IMR-90 (cell line): ENCODE measurements around the gene CHMP3. TPM values are rescaled to one million over a fixed set of nuclear protein-coding genes. Genes with fewer than 3 reads are reported as not detected.

Experiments
- ATAC-seq: fragments of 200-7000 bp; cut with Tn5 transposase; 2 replicates; pipeline ENCODE4 v1.9.1; 2020; ENCODE audit warnings: low read depth, mild to moderate bottlenecking, moderate library complexity
- BruUV-seq: library from RNA; stranded (reverse); fragments of 400-500 nt; replicated peaks from 2 replicates; lab custom pipeline; 2021; lab: Mats Ljungman, UMichigan
- CTCF ChIA-PET: fragments of 300-600 bp; formaldehyde crosslinking; extraction: SDS; loops from one replicate; lab custom pipeline; 2021; ENCODE audit warnings: antibody characterized with exemption; lab: Yijun Ruan, JAX
- POLR2A ChIA-PET: fragments of 300-600 bp; sonication (Branson Sonifier 250); formaldehyde crosslinking; loops from one replicate; lab custom pipeline; 2022; ENCODE audit warnings: antibody characterized with exemption; ENCODE audit not compliant: unreplicated experiment; lab: Charles Lee
- DNase-seq: peaks from one replicate; pipeline ENCODE4 v3.0.0; 2013
- H2AFZ ChIP-seq: replicated peaks from 2 replicates; pipeline ENCODE3; 2013; ENCODE audit warnings: low read length, mild to moderate bottlenecking; ENCODE audit not compliant: poor library complexity
- H2AK5ac ChIP-seq: 2 replicates; pipeline ENCODE4 v1.6.1; 2013; ENCODE audit warnings: low read depth, low read length, inconsistent platforms
- H2AK9ac ChIP-seq: replicated peaks from 2 replicates; pipeline ENCODE3; 2013; ENCODE audit warnings: mild to moderate bottlenecking, low read depth, low read length, moderate library complexity; ENCODE audit not compliant: poor library complexity
- H2BK120ac ChIP-seq: 2 replicates; pipeline ENCODE4 v1.6.1; 2013; ENCODE audit warnings: low read depth, low read length, inconsistent platforms
- H2BK15ac ChIP-seq: 3 replicates; pipeline ENCODE4 v1.6.1; 2013; ENCODE audit warnings: low read depth, low read length, inconsistent platforms
- H2BK20ac ChIP-seq: 2 replicates; pipeline ENCODE4 v1.6.1; 2013; ENCODE audit warnings: low read depth, mild to moderate bottlenecking, inconsistent platforms, low read length, moderate library complexity
- H2BK5ac ChIP-seq: 2 replicates; pipeline ENCODE4 v1.6.1; 2013; ENCODE audit warnings: mild to moderate bottlenecking, low read depth, low read length, inconsistent platforms; ENCODE audit not compliant: poor library complexity, severe bottlenecking
- H3K14ac ChIP-seq: replicated peaks from 2 replicates; pipeline ENCODE4 v1.6.1; 2013; ENCODE audit warnings: low read depth, low read length, inconsistent platforms
- H3K18ac ChIP-seq: 2 replicates; pipeline ENCODE4 v1.6.1; 2013; ENCODE audit warnings: low read depth, low read length, control low read depth
- H3K23ac ChIP-seq: 2 replicates; pipeline ENCODE4 v1.6.1; 2013; ENCODE audit warnings: low read depth, low read length, inconsistent platforms
- H3K27ac ChIP-seq: 2 replicates; pipeline ENCODE4 v1.5.1; 2013; ENCODE audit warnings: mild to moderate bottlenecking, control low read depth, low read length; ENCODE audit not compliant: insufficient read depth
- H3K27me3 ChIP-seq: 2 replicates; pipeline ENCODE4 v1.6.1; 2013; ENCODE audit warnings: low read length; ENCODE audit not compliant: control insufficient read depth, insufficient read depth
- H3K36me3 ChIP-seq: 2 replicates; pipeline ENCODE4 v1.6.1; 2013; ENCODE audit warnings: low read length, mixed read lengths; ENCODE audit not compliant: control insufficient read depth, insufficient read depth
- H3K4ac ChIP-seq: 2 replicates; pipeline ENCODE4 v1.6.1; 2013; ENCODE audit warnings: low read depth, low read length, inconsistent platforms
- H3K4me1 ChIP-seq: 2 replicates; pipeline ENCODE4 v1.6.1; 2013; ENCODE audit warnings: low read length, mixed read lengths; ENCODE audit not compliant: control insufficient read depth, insufficient read depth
- H3K4me2 ChIP-seq: 2 replicates; pipeline ENCODE4 v1.6.1; 2013; ENCODE audit warnings: low read depth, mild to moderate bottlenecking, control low read depth, low read length, moderate library complexity
- H3K4me3 ChIP-seq: 2 replicates; pipeline ENCODE4 v1.5.1; 2013; ENCODE audit warnings: low read depth, mild to moderate bottlenecking, control low read depth, low read length, moderate library complexity; ENCODE audit not compliant: insufficient read depth
- H3K56ac ChIP-seq: 2 replicates; pipeline ENCODE4 v1.6.1; 2013; ENCODE audit warnings: low read length, inconsistent platforms; ENCODE audit not compliant: insufficient read depth; ENCODE audit errors: extremely low read depth
- H3K79me1 ChIP-seq, 2 experiments: 2 replicates each; pipeline ENCODE4 v1.6.1; 2013; ENCODE audit warnings: low read length in 2 of 2, inconsistent platforms in 1 of 2, low read depth in 1 of 2
- H3K9ac ChIP-seq: 2 replicates; pipeline ENCODE4 v1.6.1; 2013; ENCODE audit warnings: low read depth, low read length, control low read depth
- H3K9me1 ChIP-seq: 2 replicates; pipeline ENCODE4 v1.6.1; 2013; ENCODE audit warnings: low read length, inconsistent platforms; ENCODE audit not compliant: insufficient read depth
- H3K9me3 ChIP-seq: 2 replicates; pipeline ENCODE4 v1.6.1; 2013; ENCODE audit warnings: low read length; ENCODE audit not compliant: control insufficient read depth, insufficient read depth
- H4K20me1 ChIP-seq: 2 replicates; pipeline ENCODE4 v1.6.1; 2013; ENCODE audit warnings: low read length, inconsistent platforms; ENCODE audit not compliant: insufficient read depth
- H4K5ac ChIP-seq: 2 replicates; pipeline ENCODE4 v1.6.1; 2013; ENCODE audit warnings: mild to moderate bottlenecking, low read depth, low read length, control low read depth
- H4K8ac ChIP-seq, 2 experiments: 2 replicates each; pipeline ENCODE4 v1.6.1; 2013; ENCODE audit warnings: low read depth in 2 of 2, low read length in 2 of 2, control low read depth in 1 of 2, inconsistent platforms in 1 of 2
- H4K91ac ChIP-seq: 2 replicates; pipeline ENCODE4 v1.6.1; 2013; ENCODE audit warnings: low read depth, low read length, inconsistent platforms; ENCODE audit not compliant: insufficient read depth
- BHLHE40 ChIP-seq: fragments of 150-350 bp; IDR thresholded peaks from 2 replicates; pipeline ENCODE4 v1.6.1; 2016; ENCODE audit warnings: mild to moderate bottlenecking, low read depth, low read length
- CEBPB ChIP-seq: IDR thresholded peaks from 2 replicates; pipeline ENCODE4 v1.6.1; 2012; ENCODE audit warnings: low read depth, low read length, improper control_type of control experiment
- CHD1 ChIP-seq: IDR thresholded peaks from 2 replicates; pipeline ENCODE4 v1.6.1; 2012; ENCODE audit warnings: low read depth, low read length, improper control_type of control experiment
- CTCF ChIP-seq: conservative IDR thresholded peaks from 2 replicates; pipeline ENCODE4 v1.5.1; 2012; ENCODE audit warnings: mild to moderate bottlenecking, low read depth, low read length, improper control_type of control experiment
- ELK1 ChIP-seq: fragments of 150-350 bp; IDR thresholded peaks from 2 replicates; pipeline ENCODE4 v1.6.1; 2016; ENCODE audit warnings: low read depth, mild to moderate bottlenecking, low read length, moderate library complexity, borderline replicate concordance
- FOS ChIP-seq: fragments of 150-350 bp; IDR thresholded peaks from 2 replicates; pipeline ENCODE4 v1.6.1; 2016; ENCODE audit warnings: low read depth, low read length
- MAFK ChIP-seq: IDR thresholded peaks from 2 replicates; pipeline ENCODE4 v1.6.1; 2012; ENCODE audit warnings: low read depth, low read length, improper control_type of control experiment
- MAZ ChIP-seq: IDR thresholded peaks from 2 replicates; pipeline ENCODE4 v1.6.1; 2012; ENCODE audit warnings: low read depth, mild to moderate bottlenecking, low read length, improper control_type of control experiment, moderate library complexity, borderline replicate concordance
- MXI1 ChIP-seq: IDR thresholded peaks from 2 replicates; pipeline ENCODE4 v1.6.1; 2012; ENCODE audit warnings: low read depth, mild to moderate bottlenecking, low read length, moderate library complexity, borderline replicate concordance
- NFE2L2 ChIP-seq: fragments of 150-350 bp; IDR thresholded peaks from 2 replicates; pipeline ENCODE4 v1.6.1; 2016; ENCODE audit warnings: low read depth, mild to moderate bottlenecking, low read length
- POLR2A ChIP-seq: IDR thresholded peaks from 2 replicates; pipeline ENCODE4 v1.6.1; 2012; ENCODE audit warnings: mild to moderate bottlenecking, low read depth, low read length
- RAD21 ChIP-seq: IDR thresholded peaks from 2 replicates; pipeline ENCODE4 v1.6.1; 2012; ENCODE audit warnings: low read length, improper control_type of control experiment
- RCOR1 ChIP-seq: IDR thresholded peaks from 2 replicates; pipeline ENCODE4 v1.6.1; 2012; ENCODE audit warnings: mild to moderate bottlenecking, low read length, improper control_type of control experiment; ENCODE audit not compliant: insufficient replicate concordance
- RFX5 ChIP-seq: IDR thresholded peaks from 2 replicates; pipeline ENCODE4 v1.8.0; 2012; ENCODE audit warnings: low read depth, mild to moderate bottlenecking, low read length, moderate library complexity
- SMC3 ChIP-seq: fragments of 150-350 bp; IDR thresholded peaks from 2 replicates; pipeline ENCODE4 v1.6.1; 2016; ENCODE audit warnings: low read depth, mild to moderate bottlenecking, antibody characterized with exemption, low read length, moderate library complexity
- USF2 ChIP-seq: fragments of 150-350 bp; IDR thresholded peaks from 2 replicates; pipeline ENCODE4 v1.6.1; 2017; ENCODE audit warnings: mild to moderate bottlenecking, antibody characterized with exemption, low read length, low read depth
- WGBS, 2 experiments: methylation state at CpG; one replicate each; pipeline versions ENCODE4 v1.1.5 to v1.1.7; 2013; ENCODE audit warnings: missing lambda C conversion rate in 2 of 2; ENCODE audit not compliant: insufficient read length in 1 of 2; ENCODE audit errors: extremely low coverage in 2 of 2; 5-methylcytosine and 5-hydroxymethylcytosine counted together
- dilution Hi-C: fragments of 300-500 bp; cut with HindIII; formaldehyde crosslinking; loops from one replicate; pipeline ENCODE4 v1.14.3; 2018; ENCODE audit warnings: low sequenced_read_pairs; ENCODE audit not compliant: unreplicated experiment
- in situ Hi-C: fragments of 300-500 bp; cut with MboI; formaldehyde crosslinking; loops from 3 replicates; pipeline ENCODE4 v1.14.3; 2019; ENCODE audit warnings: low sequenced_read_pairs, inconsistent platforms, mixed read lengths
- intact Hi-C: fragments of 100-400 bp; cut with micrococcal nuclease; formaldehyde crosslinking; loops from 2 replicates; pipeline ENCODE4 v1.10.0; 2022
- polyA plus RNA-seq, 3 experiments: library from polyadenylated mRNA; depleted of rRNA; stranded (reverse); fragments of >200 nt; gene quantifications; 2 replicates each; pipeline ENCODE4 v1.2.3, GENCODE V29; 2012; ENCODE audit warnings: low replicate concordance in 1 of 3
- total RNA-seq: library from RNA; depleted of rRNA; stranded (reverse); fragments of >200 nt; gene quantifications from 2 replicates; pipeline ENCODE4 v1.2.3, GENCODE V29; 2012

Gene CHMP3
- total and polyA plus RNA-seq, 2 of the 4 experiments (the other 2 are of a cell fraction), result 38.4 to 84.6 TPM

GRCh38 chr2:86533589-86533988, 29.7 kb downstream of the CHMP3 start:
- dilution Hi-C loops, result no loop called here
- no peak overlapping the region for H2AK9ac ChIP-seq
- no peak overlapping the region for H3K56ac ChIP-seq
- no peak overlapping the region for H4K91ac ChIP-seq
- no peak overlapping the region for H4K5ac ChIP-seq
- no TSS peak for BruUV-seq
- H3K4me1 ChIP-seq, result no peaks in the 10 kb centered on the region
- no peak overlapping the region for H2BK15ac ChIP-seq
- H3K36me3 ChIP-seq, result peaks cover 3% of the 10 kb centered on the region; the same call in 1 of the 2 replicates
- no peaks in the 10 kb centered on the region for H4K20me1 ChIP-seq
- H2AK5ac ChIP-seq, result no peak overlapping the region
- intact Hi-C loops, result no loop called here
- H3K23ac ChIP-seq, result no peak overlapping the region
- peaks cover 3% of the 10 kb centered on the region; the same call in 1 of the 2 replicates for H3K9me3 ChIP-seq
- in situ Hi-C loops, result no loop called here
- H4K8ac ChIP-seq, result no peak overlapping the region
- H3K27me3 ChIP-seq, result no peaks in the 10 kb centered on the region
- POLR2A ChIA-PET, result no interaction called here
- no peak overlapping the region for H3K4ac ChIP-seq
- no peak overlapping the region for H3K4me3 ChIP-seq
- H2BK5ac ChIP-seq, result no peak overlapping the region
- no CpG with 5 or more reads among the region's 3 CpGs for WGBS, 2 experiments
- H3K79me1 ChIP-seq, result 0 out of 4 replicates have a peak, but pooled peaks cover 0 to 2% of the 10 kb centered on the region in 2 experiments
- CTCF ChIA-PET, result no interaction called here
- H3K9ac ChIP-seq, result no peak overlapping the region
- H2AFZ ChIP-seq, result no peak overlapping the region
- DNase-seq (no peak), ATAC-seq (no peak)
- H2BK120ac ChIP-seq, result no peak overlapping the region
- H3K27ac ChIP-seq, result no peak overlapping the region
- H3K9me1 ChIP-seq, result peaks cover 2% of the 10 kb centered on the region; the same call in 1 of the 2 replicates
- TF ChIP-seq POLR2A, result no peak
- TF ChIP-seq CHD1, result no peak
- no peak for TF ChIP-seq RFX5
- TF ChIP-seq CEBPB, result no peak
- TF ChIP-seq BHLHE40, result no peak
- no peak for TF ChIP-seq MXI1
- TF ChIP-seq FOS, result no peak
- no peak for TF ChIP-seq SMC3
- no peak for TF ChIP-seq MAZ
- TF ChIP-seq RAD21, result no peak
- no peak for TF ChIP-seq RCOR1
- TF ChIP-seq ELK1, result no peak
- no peak for TF ChIP-seq MAFK
- no peak for TF ChIP-seq USF2
- TF ChIP-seq NFE2L2, result no peak
- no peak for TF ChIP-seq CTCF
- no peak overlapping the region for H2BK20ac ChIP-seq
- H3K18ac ChIP-seq, result no peak overlapping the region
- no peak overlapping the region for H3K4me2 ChIP-seq
- H3K14ac ChIP-seq, result no peak overlapping the region
